Sigmoid colon (tissue), 4 donors: ENCODE results near the gene CTR9.

ENCODE experiments used
- CTCF ChIP-seq, 4 experiments: fragments of 450-650 bp in 3 of 4; fragments of 200-600 bp in 1 of 4; IDR thresholded peaks; one replicate each; pipeline ENCODE4 v1.5.1; 2016 to 2019; ENCODE audit warnings: antibody characterized with exemption in 4 of 4, mild to moderate bottlenecking in 3 of 4, moderate library complexity in 2 of 4
- EP300 ChIP-seq, 4 donors: sonication (generic); formaldehyde crosslinking; IDR thresholded peaks; one replicate each; pipeline ENCODE4 v1.6.1; 2017; ENCODE audit warnings: antibody characterized with exemption in 4 of 4

- TF ChIP-seq CTCF (IDR thresholded peaks at IDR 0.05) (no peak), EP300 (IDR thresholded peaks at IDR 0.05) (no peak)
Observed at GRCh38 chr11:10797531-10797930, 46.5 kb downstream of the CTR9 start.
